ENCODE results near the gene MSL1. TPM values are rescaled to one million over a fixed set of nuclear protein-coding genes. Genes with fewer than 3 reads are reported as not detected.

MSL1 gene
- total RNA-seq, 4 donors from 2014 or later: 69.9 to 101 (median 80.4) TPM

GRCh38 chr17:40101367-40102210 is 20.2 kb upstream of the MSL1 start:
- DNase-seq: no peak
- no peak for TF ChIP-seq CTCF (IDR thresholded peaks at IDR 0.05)
- no peak for TF ChIP-seq POLR2A (IDR thresholded peaks at IDR 0.05)
- peaks cover 4 to 5% of the 10 kb centered on the region in 2 donors for H3K36me3 ChIP-seq
- 71 to 76% methylated on average over 16 of the region's 16 CpGs for WGBS, 2 donors
- H3K27ac ChIP-seq: peak overlapping the region; percentile 88 to 99 (median 99)
- H3K4me3 ChIP-seq (replicated peaks in 1 of 3): peak overlapping the region in 1 of 3 donors; percentile 67
- H3K4me1 ChIP-seq: peaks cover 41 to 75% of the 10 kb centered on the region in 2 donors
- intact Hi-C loops (cut with DNase I): no loop called here
- H3K9me3 ChIP-seq: no peaks in the 10 kb centered on the region
- no peaks in the 10 kb centered on the region for H3K27me3 ChIP-seq

GRCh38 chr17:40103071-40103661 is 18.6 kb upstream of the MSL1 start:
- H3K27ac ChIP-seq: peak overlapping the region; percentile 17 to 71 (median 49)
- WGBS, 2 donors: 64 to 80% methylated on average over 3 of the region's 3 CpGs
- H3K27me3 ChIP-seq: no peaks in the 10 kb centered on the region
- TF ChIP-seq POLR2A (IDR thresholded peaks at IDR 0.05) (no peak), CTCF (IDR thresholded peaks at IDR 0.05) (no peak)
- no peak overlapping the region for H3K4me3 ChIP-seq (replicated peaks in 1 of 3)
- intact Hi-C loops (cut with DNase I): no loop called here
- DNase-seq: no peak
- H3K9me3 ChIP-seq: no peaks in the 10 kb centered on the region
- peaks cover 35 to 75% of the 10 kb centered on the region in 2 donors for H3K4me1 ChIP-seq
- no peaks in the 10 kb centered on the region for H3K36me3 ChIP-seq

- 52 to 76% methylated on average over 2 of the region's 2 CpGs for WGBS, 2 donors
- Histone ChIP-seq H3K4me3 (replicated peaks in 1 of 3) (no peak overlapping the region), H3K4me1 (peaks cover 35 to 75% of the 10 kb centered on the region in 2 donors), H3K27me3 (no peaks in the 10 kb centered on the region), H3K27ac (peak overlapping the region; percentile 17 to 71 (median 49)), H3K9me3 (no peaks in the 10 kb centered on the region), H3K36me3 (no peaks in the 10 kb centered on the region)
- no peak for DNase-seq
- TF ChIP-seq CTCF (IDR thresholded peaks at IDR 0.05): no peak
- TF ChIP-seq POLR2A (IDR thresholded peaks at IDR 0.05): no peak
- intact Hi-C loops (cut with DNase I): no loop called here
Observed at GRCh38 chr17:40103688-40104087, 18.1 kb upstream of the MSL1 start.

- no peaks in the 10 kb centered on the region for H3K9me3 ChIP-seq
- peaks cover 37 to 84% of the 10 kb centered on the region in 2 donors for H3K4me1 ChIP-seq
- no peak for DNase-seq
- H3K36me3 ChIP-seq: no peaks in the 10 kb centered on the region
- TF ChIP-seq POLR2A (IDR thresholded peaks at IDR 0.05): no peak
- no peak for TF ChIP-seq CTCF (IDR thresholded peaks at IDR 0.05)
- no peaks in the 10 kb centered on the region for H3K27me3 ChIP-seq
- 73 to 83% methylated on average over 3 of the region's 3 CpGs for WGBS, 2 donors
- intact Hi-C loops (cut with DNase I): no loop called here
- peak overlapping the region in 1 of 3 donors; percentile 71 for H3K27ac ChIP-seq
- H3K4me3 ChIP-seq (replicated peaks in 1 of 3): no peak overlapping the region
Observed at GRCh38 chr17:40104594-40105486, 16.9 kb upstream of the MSL1 start.
